SKM-1 (cell line): ENCODE results near the gene BAIAP2L2.
"Not testable (repeated sequence)": the region's sequence is repeated elsewhere in the genome, so short reads cannot be mapped to it uniquely, and the experiment has no call there.

Experiments
- DNase-seq: peaks from one replicate; lab custom pipeline; 2025; ENCODE audit not compliant: unreplicated experiment; lab: John Stamatoyannopoulos, UW

The BAIAP2L2 gene

DNA sequence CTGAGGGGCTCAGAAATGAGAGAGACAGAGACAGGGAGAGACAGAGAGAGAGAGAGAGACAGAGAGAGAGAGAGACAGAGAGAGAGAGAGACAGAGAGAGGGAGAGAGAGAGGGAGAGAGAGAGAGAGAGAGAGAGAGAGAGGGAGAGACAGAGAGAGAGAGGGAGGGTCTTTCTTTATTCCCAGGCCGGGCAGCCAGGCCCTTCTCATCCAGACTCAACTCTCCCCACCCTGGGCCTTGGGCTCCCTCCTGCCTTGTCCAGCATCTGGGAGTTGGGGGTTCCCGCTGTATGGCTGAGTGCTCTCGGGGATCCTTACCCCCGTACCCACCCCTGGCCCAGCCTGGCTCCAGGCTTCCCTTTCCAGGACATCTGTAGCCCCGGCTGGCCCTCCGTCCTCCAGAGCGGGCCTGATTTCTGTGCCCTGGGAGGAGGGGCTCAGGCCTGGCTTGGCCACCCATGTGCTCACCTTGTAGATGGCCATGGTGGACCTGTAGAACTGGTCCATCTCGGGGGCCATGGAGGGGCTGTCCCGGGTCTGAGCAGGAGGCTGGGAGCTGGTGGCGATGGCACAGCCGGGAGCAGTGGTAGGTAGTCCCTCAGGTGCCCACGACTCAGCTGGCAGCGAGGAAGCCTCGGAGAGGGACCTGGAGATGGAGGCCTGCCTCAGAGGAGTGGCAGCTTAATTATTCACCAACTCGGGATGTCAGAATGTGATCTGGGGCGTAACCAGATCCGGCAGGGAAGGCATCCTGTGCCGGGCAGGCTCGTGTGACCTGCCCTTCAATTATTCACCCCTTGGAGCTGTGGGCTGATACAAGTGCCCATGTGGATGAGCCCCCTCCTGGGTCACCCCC is at the start of gene BAIAP2L2:
TSS of gene BAIAP2L2 (minus strand) at position 677 of the 855 bp plus-strand sequence. CDS start at position 518, 159 bp downstream.
- DNase-seq = no peak

- DNase-seq = no peak
These were observed 45.2 kb upstream of the BAIAP2L2 start for GRCh38 chr22:38155703-38156102.

DNA sequence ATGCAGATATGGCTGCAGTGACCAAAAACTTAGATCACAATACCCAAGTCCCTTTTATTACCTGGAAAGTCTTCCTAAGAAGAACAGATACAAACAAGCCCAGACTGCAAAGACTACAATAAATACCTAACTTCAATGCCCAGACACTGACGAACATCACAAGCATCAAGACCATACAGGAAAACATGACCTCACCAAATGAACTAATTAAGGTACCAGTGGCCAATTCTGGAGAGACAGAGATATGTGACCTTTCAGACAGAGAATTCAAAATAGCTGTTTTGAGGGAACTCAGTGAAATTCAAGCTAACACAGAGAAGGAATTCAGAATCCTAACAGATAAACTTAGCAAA is 44.1 kb upstream of the BAIAP2L2 start:
- not testable (repeated sequence) for DNase-seq

- DNase-seq = no peak
These were observed 43.5 kb upstream of the BAIAP2L2 start for GRCh38 chr22:38153821-38154562.

DNA sequence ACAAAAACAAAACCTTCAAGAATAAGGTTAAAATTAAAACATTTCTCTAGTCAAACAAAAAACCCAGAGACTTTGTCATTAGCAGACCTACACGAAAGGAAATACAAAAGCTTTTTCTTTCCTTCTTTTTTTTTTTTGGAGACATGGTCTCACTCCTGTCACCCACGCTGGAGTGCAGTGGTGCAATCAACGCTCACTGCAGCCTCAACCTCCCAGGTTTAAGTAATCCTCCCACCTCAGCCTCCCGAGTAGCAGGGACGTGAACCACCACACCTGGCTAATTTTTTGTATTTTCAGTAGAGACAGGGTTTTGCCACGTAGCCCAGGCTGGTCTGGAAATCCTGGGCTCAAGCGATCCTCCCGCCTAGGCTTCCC is 40.6 kb upstream of the BAIAP2L2 start:
- DNase-seq = no peak

DNA sequence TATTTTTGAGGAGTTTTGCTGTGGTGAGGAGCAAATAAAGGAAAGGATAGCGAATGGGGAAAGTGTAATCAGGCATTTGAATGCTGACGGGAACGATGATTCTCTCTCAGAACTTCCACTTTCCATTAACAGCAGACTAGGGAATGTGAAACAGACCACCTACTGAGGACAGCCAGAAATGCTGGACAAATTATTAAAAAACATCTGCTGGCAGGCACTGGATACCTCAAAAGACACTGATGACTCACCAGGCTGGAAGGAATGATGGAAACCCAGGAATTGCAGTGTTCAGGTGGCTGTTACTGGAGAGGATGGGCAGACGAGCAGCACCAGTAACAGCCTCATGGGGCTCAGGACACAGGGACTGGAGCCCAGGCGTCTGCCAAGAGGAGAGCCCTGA is 37.8 kb upstream of the BAIAP2L2 start:
- DNase-seq = no peak

DNA sequence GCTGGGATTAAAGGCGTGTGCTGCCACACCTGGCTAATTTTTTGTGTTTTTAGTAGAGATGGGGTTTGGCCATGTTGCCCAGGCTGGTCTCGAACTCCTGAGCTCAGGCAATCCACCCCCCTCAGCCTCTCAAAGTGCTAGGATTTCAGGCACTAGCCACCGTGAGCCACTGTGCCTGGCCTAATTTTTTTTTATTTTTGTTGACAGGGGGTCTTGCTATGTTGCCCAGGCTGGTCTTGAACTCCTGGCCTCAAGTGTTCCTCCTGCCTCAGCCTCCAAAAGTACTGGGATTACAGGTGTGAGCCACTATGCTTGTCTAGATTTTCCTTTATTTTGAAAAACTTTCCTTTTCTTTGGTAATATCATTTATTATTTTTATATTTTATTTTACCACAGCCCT is 35.7 kb upstream of the BAIAP2L2 start:
- not testable (repeated sequence) for DNase-seq

DNA sequence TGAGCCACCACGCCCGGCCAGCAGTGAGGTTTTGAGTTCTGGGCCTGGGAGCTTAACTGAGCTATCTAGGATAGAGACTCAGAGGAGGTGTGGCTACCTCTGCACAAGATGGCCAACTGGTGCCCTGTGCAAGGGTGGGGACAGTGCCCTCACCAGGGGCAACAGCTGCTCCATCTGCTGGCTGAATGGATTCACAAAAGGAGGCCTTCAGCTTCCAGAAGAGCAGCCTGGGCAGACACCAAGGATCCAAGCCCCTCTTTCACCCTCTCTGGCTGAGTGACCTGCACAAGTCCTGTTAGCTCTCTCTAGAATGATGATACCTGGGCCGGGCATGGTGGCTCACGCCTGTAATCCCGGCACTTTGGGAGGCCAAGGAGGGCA is 33.5 kb upstream of the BAIAP2L2 start:
- DNase-seq = no peak

- no peak for DNase-seq
These were observed 32.1 kb upstream of the BAIAP2L2 start for GRCh38 chr22:38142606-38143005.

DNA sequence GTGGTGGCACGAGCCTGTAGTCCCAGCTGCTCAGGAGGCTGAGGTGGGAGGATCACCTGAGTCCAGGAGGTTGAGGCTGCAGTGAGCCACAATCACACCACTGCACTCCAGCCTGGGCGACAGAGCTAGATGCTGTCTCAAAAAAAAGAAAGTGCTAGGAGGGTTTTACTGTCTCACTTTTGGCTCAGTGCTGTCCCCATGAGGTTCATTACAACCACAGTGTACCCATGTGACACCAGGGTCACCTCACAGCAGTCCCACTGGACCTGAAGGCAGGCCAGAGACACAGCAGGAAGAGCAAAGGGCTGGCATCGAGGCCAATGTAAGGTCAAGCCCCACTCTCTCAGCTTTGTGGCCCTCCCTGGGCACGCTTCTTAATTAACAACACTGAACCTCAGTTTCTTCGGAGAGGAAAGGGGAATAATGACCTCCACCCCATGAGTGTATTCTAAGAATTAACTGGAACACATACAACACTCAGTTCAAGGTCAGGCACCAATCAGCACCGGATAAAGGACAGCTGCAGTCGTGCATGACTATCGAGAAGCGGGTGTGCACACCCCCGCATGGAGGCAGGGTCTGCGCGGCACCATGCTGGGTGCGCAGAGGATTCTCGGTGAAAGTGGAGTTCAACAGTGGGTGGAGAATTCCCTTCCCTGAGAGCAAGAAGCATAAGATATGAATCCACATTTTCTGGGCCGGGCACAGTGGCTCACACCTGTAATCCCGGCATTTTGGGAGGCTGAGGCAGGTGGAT is 30.9 kb upstream of the BAIAP2L2 start:
- no peak for DNase-seq

DNA sequence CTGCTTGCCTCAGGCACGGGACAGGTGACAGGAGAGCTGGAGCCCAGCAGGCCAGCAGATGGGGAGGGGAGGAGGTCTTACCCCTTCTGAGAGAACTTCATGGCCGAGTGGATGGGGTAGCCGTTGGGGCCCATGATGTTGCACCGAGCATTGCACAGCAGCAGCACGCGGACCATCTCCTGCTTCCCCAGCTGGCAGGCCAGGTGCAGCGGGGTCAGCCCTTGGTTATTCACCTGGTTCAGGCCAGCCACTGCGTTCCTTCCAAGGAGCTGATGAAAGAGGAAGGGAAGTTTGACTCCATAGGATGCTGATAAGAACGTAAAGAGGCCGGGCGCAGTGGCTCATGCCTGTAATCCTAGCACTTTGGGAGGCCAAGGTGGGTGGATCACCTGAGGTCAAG is 29.4 kb upstream of the BAIAP2L2 start:
- no peak for DNase-seq

- DNase-seq = no peak
These were observed 28.5 kb upstream of the BAIAP2L2 start for GRCh38 chr22:38138961-38139360.

DNA sequence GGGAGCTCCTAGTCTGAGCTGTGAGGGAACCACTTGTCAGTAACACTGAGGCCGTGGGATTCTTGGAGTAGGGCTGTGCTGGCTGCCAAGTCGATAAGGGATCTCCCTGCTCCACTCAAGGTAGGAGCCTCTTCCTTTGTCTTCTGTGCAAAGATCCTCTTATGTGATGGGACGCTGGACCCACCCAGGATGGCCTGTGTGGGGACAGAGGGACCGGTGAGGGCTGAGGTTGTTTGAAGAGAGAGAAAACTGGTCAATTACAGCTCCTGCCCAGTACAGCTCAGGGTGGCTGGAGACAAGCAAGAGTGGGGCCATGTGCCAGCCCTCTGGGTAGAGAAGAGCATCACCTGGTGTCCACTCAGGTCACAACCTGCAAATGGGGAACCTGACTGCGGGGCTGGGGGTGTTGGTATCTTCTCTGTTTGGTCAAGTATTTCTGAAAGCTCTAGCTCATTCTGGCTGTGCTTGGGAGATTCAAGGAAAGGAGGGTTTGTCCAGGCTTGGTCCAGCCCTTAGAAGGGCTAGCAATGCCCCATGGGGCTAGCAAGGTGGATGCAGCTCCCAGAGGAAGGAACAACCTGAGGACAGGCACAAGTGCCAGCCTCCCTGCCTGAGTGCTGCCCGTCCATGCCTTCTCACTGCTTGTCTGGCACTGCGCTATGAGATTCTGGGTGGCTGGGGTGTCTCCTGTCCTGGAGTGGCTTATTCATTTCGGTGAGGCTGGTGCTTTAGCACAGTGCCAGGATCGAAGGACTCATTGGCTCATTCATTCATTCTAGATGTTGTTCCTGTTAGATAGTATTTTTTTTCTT is 27.6 kb upstream of the BAIAP2L2 start:
- no peak for DNase-seq

- no peak for DNase-seq
These were observed 26.1 kb upstream of the BAIAP2L2 start for GRCh38 chr22:38136607-38137006.

GRCh38 chr22:38135133-38135706 is 24.7 kb upstream of the BAIAP2L2 start:
- no peak for DNase-seq

GRCh38 chr22:38133331-38133730 is 22.8 kb upstream of the BAIAP2L2 start:
- no peak for DNase-seq

GRCh38 chr22:38132794-38133193 is 22.3 kb upstream of the BAIAP2L2 start:
- no peak for DNase-seq

- no peak for DNase-seq
These were observed 21.7 kb upstream of the BAIAP2L2 start for GRCh38 chr22:38132136-38132535.

DNA sequence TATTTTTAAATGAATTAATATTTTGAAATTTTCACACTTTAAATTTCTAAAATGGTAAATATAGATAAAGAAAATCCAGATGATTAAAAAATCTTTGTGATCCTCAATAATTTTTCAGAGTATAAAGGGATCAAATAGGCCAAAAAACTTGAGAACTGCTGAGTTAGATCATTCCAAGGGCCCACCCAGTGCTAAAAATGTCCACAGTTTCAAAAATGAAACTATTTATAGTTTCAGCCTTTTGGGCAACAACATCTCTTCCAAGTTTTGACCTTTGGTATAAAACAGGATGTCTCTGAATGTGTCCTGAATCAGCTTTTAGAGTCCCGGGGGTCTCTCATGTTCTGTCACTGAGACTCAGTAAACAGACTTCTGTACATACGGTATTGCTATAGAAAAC is 20.9 kb upstream of the BAIAP2L2 start:
- no peak for DNase-seq

DNA sequence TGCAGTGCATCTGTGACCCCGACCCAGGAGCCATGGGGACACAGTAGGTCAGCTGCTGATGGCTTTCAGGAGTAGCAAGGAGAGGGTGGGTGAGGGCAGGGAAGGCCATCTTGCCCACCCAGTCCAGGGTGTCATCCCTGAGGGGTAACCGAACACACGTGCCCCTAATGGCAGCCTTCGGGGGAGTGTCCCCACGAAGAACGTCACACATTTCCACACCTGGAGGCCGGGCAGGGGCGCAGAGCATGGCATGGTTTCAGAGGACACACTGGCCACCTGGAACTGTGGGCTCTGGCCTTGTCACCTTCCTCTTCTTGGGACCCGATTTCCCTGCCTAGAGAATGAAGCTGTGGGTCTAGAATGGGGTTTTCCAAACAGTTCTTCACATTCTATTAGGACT is 19.4 kb upstream of the BAIAP2L2 start:
- DNase-seq = no peak

- DNase-seq = no peak
These were observed 18.5 kb upstream of the BAIAP2L2 start for GRCh38 chr22:38129021-38129420.
